Pancreas (tissue), 10 donors: ENCODE measurements around the gene RNF212. TPM values are rescaled to one million over a fixed set of nuclear protein-coding genes. Genes with fewer than 3 reads are reported as not detected.

Experiments used
- ATAC-seq, 4 donors: fragments of 200-7000 bp; cut with Tn5 transposase; one replicate each; pipeline versions ENCODE4 v1.8.0 to v1.9.1; 2020; ENCODE audit warnings: mild to moderate bottlenecking in 4 of 4, moderate library complexity in 4 of 4
- DNase-seq, 6 donors: peaks; one replicate each; pipeline ENCODE4 v3.0.0-alpha.2; 2020
- FAIRE-seq: peaks from 2 replicates; lab custom pipeline; 2012; peaks lifted over from hg19 to GRCh38; lab: Jason Lieb, UNC
- H3K27ac ChIP-seq, 4 donors: fragments of 200-600 bp; sonication (generic); 1 replicate in 3 of 4; 2 replicates in 1 of 4; pipeline versions ENCODE4 v1.5.0 to v1.8.0; 2020
- H3K27me3 ChIP-seq, 4 donors: fragments of 200-600 bp; one replicate each; pipeline ENCODE4 v1.8.0; 2021
- H3K36me3 ChIP-seq, 3 donors: fragments of 200-600 bp; sonication (generic) in 1 of 3; one replicate each; pipeline versions ENCODE4 v1.5.0 to v1.8.0; 2020 to 2021
- H3K4me1 ChIP-seq, 3 donors: fragments of 200-600 bp; one replicate each; pipeline ENCODE4 v1.8.0; 2021
- H3K4me3 ChIP-seq, 4 donors: fragments of 200-600 bp; sonication (generic) in 2 of 4; one replicate each; pipeline versions ENCODE4 v1.5.0 to v1.8.0; 2020 to 2021
- H3K9me3 ChIP-seq, 4 donors: fragments of 200-600 bp; one replicate each; pipeline ENCODE4 v1.8.0; 2021
- CTCF ChIP-seq, 4 donors: fragments of 200-600 bp; sonication (generic) in 3 of 4; IDR thresholded peaks; one replicate each; pipeline versions ENCODE4 v1.5.0 to v1.8.0; 2021; ENCODE audit warnings: antibody characterized with exemption in 4 of 4
- WGBS, 2 donors: extraction: QIAGEN DNeasy Blood & Tissue Kit; methylation state at CpG; one replicate each; pipeline ENCODE4 v1.1.7; 2013; 5-methylcytosine and 5-hydroxymethylcytosine counted together
- intact Hi-C, 3 donors: fragments of 100-400 bp; cut with DNase I; formaldehyde crosslinking; loops; one replicate each; pipeline versions ENCODE4 v1.11.1 to v1.14.2; 2022
- polyA plus RNA-seq, 2 donors: library from polyadenylated mRNA; stranded (reverse); fragments of 200-250 nt; gene quantifications; one replicate each; pipeline ENCODE4 v1.2.3, GENCODE V29; 2013
- total RNA-seq, 6 donors: library from RNA; stranded (reverse); fragmentation: NEBNext Ultra II Directional in 4 of 6; extraction: Animal tissue kit (Norgen Biotek cat#: 25700) in 4 of 6; gene quantifications; one replicate each; pipeline versions ENCODE4 v1.2.1 to v1.2.4, GENCODE V29; 2021 to 2023
- donor health status: healthy with polysubstance abuse.
- donor health status: DM: no; HTN: no; CAD: no; lungs with moderate emphysema.
- donor health status: DM: no; HTN: no; CAD: no.
- donor health status: control.
- donor health status: control.
- donor health status: Bipolar disorder and iron deficiency.
- donor health status: DM: yes; HTN: yes; CAD: no.
- donor health status: DM: no; HTN: no; CAD: no.
- donor health status: DM: no; HTN: no; CAD: no.
- donor health status: DM: yes; HTN: yes; CAD: no.

The RNF212 gene
- total and polyA plus RNA-seq, 8 donors: 12.0 to 40.3 (median 19.2) TPM

- ATAC-seq (peak in 2 of 4 donors; percentile 5 to 33), FAIRE-seq (no peak), DNase-seq (no peak)
These were observed 82.8 kb downstream of the RNF212 start for GRCh38 chr4:1030559-1030958.

GRCh38 chr4:1030031-1030430 lies 83.3 kb downstream of the RNF212 start:
- H3K4me1 ChIP-seq: no peaks in the 10 kb centered on the region
- no peak for FAIRE-seq

More at GRCh38 chr4:1030559-1030958, 82.8 kb downstream of the RNF212 start:
- Histone ChIP-seq H3K36me3 (no peaks in the 10 kb centered on the region), H3K9me3 (no peaks in the 10 kb centered on the region), H3K4me3 (no peak overlapping the region), H3K4me1 (no peaks in the 10 kb centered on the region), H3K27ac (no peak overlapping the region), H3K27me3 (no peaks in the 10 kb centered on the region)
- WGBS, 2 donors: 43 to 53% methylated on average over 14 to 16 of the region's 16 CpGs
- intact Hi-C loops: loop anchor here in 1 of 3 donors (10.0 kb wide), 1 partner anchor 746 kb away; no protein-coding TSS in a partner anchor
- no peak for TF ChIP-seq CTCF (IDR thresholded peaks at IDR 0.05)

GRCh38 chr4:1029529-1029928 lies 83.8 kb downstream of the RNF212 start:
- Histone ChIP-seq H3K4me1 (no peaks in the 10 kb centered on the region), H3K36me3 (peaks cover 0 to 5% (median 2%) of the 10 kb centered on the region in 3 donors), H3K9me3 (no peaks in the 10 kb centered on the region), H3K4me3 (no peak overlapping the region), H3K27me3 (no peaks in the 10 kb centered on the region), H3K27ac (no peak overlapping the region)
- intact Hi-C loops: no loop called here
- FAIRE-seq: no peak
- no peak for TF ChIP-seq CTCF (IDR thresholded peaks at IDR 0.05)
- 39 to 42% methylated on average over 17 of the region's 17 CpGs for WGBS, 2 donors
- no peak for DNase-seq
- no peak for ATAC-seq

More at GRCh38 chr4:1030031-1030430, 83.3 kb downstream of the RNF212 start:
- WGBS, 2 donors: 59 to 63% methylated on average over 6 to 12 of the region's 12 CpGs
- no peaks in the 10 kb centered on the region for H3K27me3 ChIP-seq
- H3K9me3 ChIP-seq: no peaks in the 10 kb centered on the region
- no peak overlapping the region for H3K27ac ChIP-seq
- TF ChIP-seq CTCF (IDR thresholded peaks at IDR 0.05): no peak
- no peak overlapping the region for H3K4me3 ChIP-seq
- DNase-seq (no peak), ATAC-seq (peak in 1 of 4 donors; percentile 9)
- intact Hi-C loops: loop anchor here in 1 of 3 donors (10.0 kb wide), 1 partner anchor 745 kb away; no protein-coding TSS in a partner anchor
- no peaks in the 10 kb centered on the region for H3K36me3 ChIP-seq

- Histone ChIP-seq H3K9me3 (no peaks in the 10 kb centered on the region), H3K36me3 (peaks cover 0 to 9% (median 6%) of the 10 kb centered on the region in 3 donors), H3K27me3 (no peaks in the 10 kb centered on the region), H3K27ac (no peak overlapping the region), H3K4me3 (no peak overlapping the region), H3K4me1 (no peaks in the 10 kb centered on the region)
- WGBS, 2 donors: 66 to 78% methylated on average over 35 to 36 of the region's 36 CpGs
- intact Hi-C loops: no loop called here
- TF ChIP-seq CTCF (IDR thresholded peaks at IDR 0.05): no peak
- FAIRE-seq: no peak
- ATAC-seq: no peak
- DNase-seq: no peak
These were observed 84.7 kb downstream of the RNF212 start for GRCh38 chr4:1028574-1029220.

GRCh38 chr4:1027915-1028238 lies 85.5 kb downstream of the RNF212 start:
- H3K4me1 ChIP-seq: no peaks in the 10 kb centered on the region
- intact Hi-C loops: no loop called here
- no peak for TF ChIP-seq CTCF (IDR thresholded peaks at IDR 0.05)
- no peaks in the 10 kb centered on the region for H3K9me3 ChIP-seq
- peaks cover 0 to 9% (median 6%) of the 10 kb centered on the region in 3 donors for H3K36me3 ChIP-seq
- H3K4me3 ChIP-seq: no peak overlapping the region
- FAIRE-seq (no peak), DNase-seq (no peak), ATAC-seq (peak in 1 of 4 donors; percentile 6)
- no peaks in the 10 kb centered on the region for H3K27me3 ChIP-seq
- WGBS, 2 donors: 39 to 46% methylated on average over 8 to 9 of the region's 9 CpGs
- no peak overlapping the region for H3K27ac ChIP-seq
